IMR-90 (cell line): ENCODE data around the gene MYO9B. TPM values are rescaled to one million over a fixed set of nuclear protein-coding genes. Genes with fewer than 3 reads are reported as not detected.

Experiments
- ATAC-seq: fragments of 200-7000 bp; cut with Tn5 transposase; 2 replicates; pipeline ENCODE4 v1.9.1; 2020; ENCODE audit warnings: low read depth, mild to moderate bottlenecking, moderate library complexity
- BruUV-seq: library from RNA; stranded (reverse); fragments of 400-500 nt; replicated peaks from 2 replicates; lab custom pipeline; 2021; lab: Mats Ljungman, UMichigan
- CTCF ChIA-PET: fragments of 300-600 bp; formaldehyde crosslinking; extraction: SDS; loops from one replicate; lab custom pipeline; 2021; ENCODE audit warnings: antibody characterized with exemption; lab: Yijun Ruan, JAX
- POLR2A ChIA-PET: fragments of 300-600 bp; sonication (Branson Sonifier 250); formaldehyde crosslinking; loops from one replicate; lab custom pipeline; 2022; ENCODE audit warnings: antibody characterized with exemption; ENCODE audit not compliant: unreplicated experiment; lab: Charles Lee
- DNase-seq: peaks from one replicate; pipeline ENCODE4 v3.0.0; 2013
- H2AFZ ChIP-seq: replicated peaks from 2 replicates; pipeline ENCODE3; 2013; ENCODE audit warnings: low read length, mild to moderate bottlenecking; ENCODE audit not compliant: poor library complexity
- H2AK5ac ChIP-seq: 2 replicates; pipeline ENCODE4 v1.6.1; 2013; ENCODE audit warnings: low read depth, low read length, inconsistent platforms
- H2AK9ac ChIP-seq: replicated peaks from 2 replicates; pipeline ENCODE3; 2013; ENCODE audit warnings: mild to moderate bottlenecking, low read depth, low read length, moderate library complexity; ENCODE audit not compliant: poor library complexity
- H2BK120ac ChIP-seq: 2 replicates; pipeline ENCODE4 v1.6.1; 2013; ENCODE audit warnings: low read depth, low read length, inconsistent platforms
- H2BK15ac ChIP-seq: 3 replicates; pipeline ENCODE4 v1.6.1; 2013; ENCODE audit warnings: low read depth, low read length, inconsistent platforms
- H2BK20ac ChIP-seq: 2 replicates; pipeline ENCODE4 v1.6.1; 2013; ENCODE audit warnings: low read depth, mild to moderate bottlenecking, inconsistent platforms, low read length, moderate library complexity
- H2BK5ac ChIP-seq: 2 replicates; pipeline ENCODE4 v1.6.1; 2013; ENCODE audit warnings: mild to moderate bottlenecking, low read depth, low read length, inconsistent platforms; ENCODE audit not compliant: poor library complexity, severe bottlenecking
- H3K14ac ChIP-seq: replicated peaks from 2 replicates; pipeline ENCODE4 v1.6.1; 2013; ENCODE audit warnings: low read depth, low read length, inconsistent platforms
- H3K18ac ChIP-seq: 2 replicates; pipeline ENCODE4 v1.6.1; 2013; ENCODE audit warnings: low read depth, low read length, control low read depth
- H3K23ac ChIP-seq: 2 replicates; pipeline ENCODE4 v1.6.1; 2013; ENCODE audit warnings: low read depth, low read length, inconsistent platforms
- H3K27ac ChIP-seq: 2 replicates; pipeline ENCODE4 v1.5.1; 2013; ENCODE audit warnings: mild to moderate bottlenecking, control low read depth, low read length; ENCODE audit not compliant: insufficient read depth
- H3K27me3 ChIP-seq: 2 replicates; pipeline ENCODE4 v1.6.1; 2013; ENCODE audit warnings: low read length; ENCODE audit not compliant: control insufficient read depth, insufficient read depth
- H3K36me3 ChIP-seq: 2 replicates; pipeline ENCODE4 v1.6.1; 2013; ENCODE audit warnings: low read length, mixed read lengths; ENCODE audit not compliant: control insufficient read depth, insufficient read depth
- H3K4ac ChIP-seq: 2 replicates; pipeline ENCODE4 v1.6.1; 2013; ENCODE audit warnings: low read depth, low read length, inconsistent platforms
- H3K4me1 ChIP-seq: 2 replicates; pipeline ENCODE4 v1.6.1; 2013; ENCODE audit warnings: low read length, mixed read lengths; ENCODE audit not compliant: control insufficient read depth, insufficient read depth
- H3K4me2 ChIP-seq: 2 replicates; pipeline ENCODE4 v1.6.1; 2013; ENCODE audit warnings: low read depth, mild to moderate bottlenecking, control low read depth, low read length, moderate library complexity
- H3K4me3 ChIP-seq: 2 replicates; pipeline ENCODE4 v1.5.1; 2013; ENCODE audit warnings: low read depth, mild to moderate bottlenecking, control low read depth, low read length, moderate library complexity; ENCODE audit not compliant: insufficient read depth
- H3K56ac ChIP-seq: 2 replicates; pipeline ENCODE4 v1.6.1; 2013; ENCODE audit warnings: low read length, inconsistent platforms; ENCODE audit not compliant: insufficient read depth; ENCODE audit errors: extremely low read depth
- H3K79me1 ChIP-seq, 2 experiments: 2 replicates each; pipeline ENCODE4 v1.6.1; 2013; ENCODE audit warnings: low read length in 2 of 2, inconsistent platforms in 1 of 2, low read depth in 1 of 2
- H3K9ac ChIP-seq: 2 replicates; pipeline ENCODE4 v1.6.1; 2013; ENCODE audit warnings: low read depth, low read length, control low read depth
- H3K9me1 ChIP-seq: 2 replicates; pipeline ENCODE4 v1.6.1; 2013; ENCODE audit warnings: low read length, inconsistent platforms; ENCODE audit not compliant: insufficient read depth
- H3K9me3 ChIP-seq: 2 replicates; pipeline ENCODE4 v1.6.1; 2013; ENCODE audit warnings: low read length; ENCODE audit not compliant: control insufficient read depth, insufficient read depth
- H4K20me1 ChIP-seq: 2 replicates; pipeline ENCODE4 v1.6.1; 2013; ENCODE audit warnings: low read length, inconsistent platforms; ENCODE audit not compliant: insufficient read depth
- H4K5ac ChIP-seq: 2 replicates; pipeline ENCODE4 v1.6.1; 2013; ENCODE audit warnings: mild to moderate bottlenecking, low read depth, low read length, control low read depth
- H4K8ac ChIP-seq, 2 experiments: 2 replicates each; pipeline ENCODE4 v1.6.1; 2013; ENCODE audit warnings: low read depth in 2 of 2, low read length in 2 of 2, control low read depth in 1 of 2, inconsistent platforms in 1 of 2
- H4K91ac ChIP-seq: 2 replicates; pipeline ENCODE4 v1.6.1; 2013; ENCODE audit warnings: low read depth, low read length, inconsistent platforms; ENCODE audit not compliant: insufficient read depth
- FOS ChIP-seq: fragments of 150-350 bp; IDR thresholded peaks from 2 replicates; pipeline ENCODE4 v1.6.1; 2016; ENCODE audit warnings: low read depth, low read length
- POLR2A ChIP-seq: IDR thresholded peaks from 2 replicates; pipeline ENCODE4 v1.6.1; 2012; ENCODE audit warnings: mild to moderate bottlenecking, low read depth, low read length
- WGBS, 2 experiments: methylation state at CpG; one replicate each; pipeline versions ENCODE4 v1.1.5 to v1.1.7; 2013; ENCODE audit warnings: missing lambda C conversion rate in 2 of 2; ENCODE audit not compliant: insufficient read length in 1 of 2; ENCODE audit errors: extremely low coverage in 2 of 2; 5-methylcytosine and 5-hydroxymethylcytosine counted together
- dilution Hi-C: fragments of 300-500 bp; cut with HindIII; formaldehyde crosslinking; loops from one replicate; pipeline ENCODE4 v1.14.3; 2018; ENCODE audit warnings: low sequenced_read_pairs; ENCODE audit not compliant: unreplicated experiment
- in situ Hi-C: fragments of 300-500 bp; cut with MboI; formaldehyde crosslinking; loops from 3 replicates; pipeline ENCODE4 v1.14.3; 2019; ENCODE audit warnings: low sequenced_read_pairs, inconsistent platforms, mixed read lengths
- intact Hi-C: fragments of 100-400 bp; cut with micrococcal nuclease; formaldehyde crosslinking; loops from 2 replicates; pipeline ENCODE4 v1.10.0; 2022
- polyA plus RNA-seq, 3 experiments: library from polyadenylated mRNA; depleted of rRNA; stranded (reverse); fragments of >200 nt; gene quantifications; 2 replicates each; pipeline ENCODE4 v1.2.3, GENCODE V29; 2012; ENCODE audit warnings: low replicate concordance in 1 of 3
- total RNA-seq: library from RNA; depleted of rRNA; stranded (reverse); fragments of >200 nt; gene quantifications from 2 replicates; pipeline ENCODE4 v1.2.3, GENCODE V29; 2012

The MYO9B gene
- total and polyA plus RNA-seq, 2 of the 4 experiments (the other 2 are of a cell fraction) = 61.8 to 77.8 TPM

DNA sequence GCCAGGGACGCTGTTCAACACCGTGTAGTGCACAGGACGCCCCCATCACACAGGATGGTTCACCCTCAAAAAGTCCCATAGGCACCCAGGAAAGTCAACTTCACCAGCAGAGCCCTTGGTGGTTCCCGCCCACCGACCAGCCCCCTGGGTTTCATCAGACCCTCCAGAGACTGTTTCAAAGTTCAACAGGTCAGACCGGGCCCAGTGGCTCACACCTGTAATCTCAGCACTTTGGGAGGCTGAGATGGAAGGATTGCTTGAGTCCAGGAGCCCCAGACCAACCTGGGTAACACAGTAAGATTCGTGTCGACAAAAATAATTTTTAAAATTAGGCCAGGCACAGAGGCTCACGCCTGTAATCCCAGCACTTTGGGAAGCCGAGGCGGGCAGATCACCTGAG is 61.0 kb downstream of the MYO9B start:
- Histone ChIP-seq H4K5ac (peak overlapping the region; percentile 21; the same call in 1 of the 2 replicates), H3K14ac (peak overlapping the region; percentile 93), H3K27ac (peak overlapping the region; percentile 76; the same call in 1 of the 2 replicates), H3K9me1 (peaks cover 8% of the 10 kb centered on the region; the same call in 1 of the 2 replicates), H3K9me3 (no peaks in the 10 kb centered on the region), H2AK5ac (peak overlapping the region; percentile 6), H3K4ac (peak overlapping the region; percentile 92), H2AK9ac (no peak overlapping the region), H4K8ac (peak overlapping the region in 1 of 2 experiments; percentile 97; a peak in 1 of 4 replicates), H3K18ac (no peak overlapping the region), H2BK20ac (no peak overlapping the region), H3K56ac (no peak overlapping the region), H2AFZ (no peak overlapping the region), H2BK120ac (no peak overlapping the region), H3K79me1 (peaks cover 35 to 70% of the 10 kb centered on the region in 2 experiments), H2BK5ac (peak overlapping the region; percentile 77), H3K4me3 (no peak overlapping the region), H3K9ac (no peak overlapping the region), H4K91ac (peak overlapping the region; percentile 79; the same call in 1 of the 2 replicates), H2BK15ac (no peak overlapping the region; the same call in 2 of the 3 replicates), H3K27me3 (no peaks in the 10 kb centered on the region), H4K20me1 (peaks cover 16% of the 10 kb centered on the region), H3K4me2 (no peak overlapping the region), H3K23ac (peak overlapping the region; percentile 95; the same call in 1 of the 2 replicates), H3K36me3 (peaks cover 5% of the 10 kb centered on the region), H3K4me1 (peaks cover 11% of the 10 kb centered on the region)
- no TSS peak for BruUV-seq
- in situ Hi-C loops (no loop called here), dilution Hi-C loops (no loop called here), intact Hi-C loops (no loop called here)
- no peak for ATAC-seq
- 94% methylated on average over 3 of the region's 11 CpGs; no CpG with 5 or more reads in 1 of the 2 experiments for WGBS, 2 experiments
- TF ChIP-seq FOS (no peak), POLR2A (no peak)
- ChIA-PET POLR2A (no interaction called here), CTCF (no interaction called here)
- DNase-seq = no peak
